Activated CD8-positive, alpha-beta memory T cell treated with anti-CD3 and anti-CD28 coated beads for 24 hours (primary cell): Measurements from ENCODE around the gene DDX28.
A peak's percentile ranks its signal among the peaks of the same experiment; 100 is the strongest.
"Not testable (repeated sequence)": the region's sequence is repeated elsewhere in the genome, so short reads cannot be mapped to it uniquely, and the experiment has no call there.

Source experiments
- DNase-seq: peaks from one replicate; pipeline ENCODE4 v3.0.0-alpha.2; 2020

The DDX28 gene

DNA sequence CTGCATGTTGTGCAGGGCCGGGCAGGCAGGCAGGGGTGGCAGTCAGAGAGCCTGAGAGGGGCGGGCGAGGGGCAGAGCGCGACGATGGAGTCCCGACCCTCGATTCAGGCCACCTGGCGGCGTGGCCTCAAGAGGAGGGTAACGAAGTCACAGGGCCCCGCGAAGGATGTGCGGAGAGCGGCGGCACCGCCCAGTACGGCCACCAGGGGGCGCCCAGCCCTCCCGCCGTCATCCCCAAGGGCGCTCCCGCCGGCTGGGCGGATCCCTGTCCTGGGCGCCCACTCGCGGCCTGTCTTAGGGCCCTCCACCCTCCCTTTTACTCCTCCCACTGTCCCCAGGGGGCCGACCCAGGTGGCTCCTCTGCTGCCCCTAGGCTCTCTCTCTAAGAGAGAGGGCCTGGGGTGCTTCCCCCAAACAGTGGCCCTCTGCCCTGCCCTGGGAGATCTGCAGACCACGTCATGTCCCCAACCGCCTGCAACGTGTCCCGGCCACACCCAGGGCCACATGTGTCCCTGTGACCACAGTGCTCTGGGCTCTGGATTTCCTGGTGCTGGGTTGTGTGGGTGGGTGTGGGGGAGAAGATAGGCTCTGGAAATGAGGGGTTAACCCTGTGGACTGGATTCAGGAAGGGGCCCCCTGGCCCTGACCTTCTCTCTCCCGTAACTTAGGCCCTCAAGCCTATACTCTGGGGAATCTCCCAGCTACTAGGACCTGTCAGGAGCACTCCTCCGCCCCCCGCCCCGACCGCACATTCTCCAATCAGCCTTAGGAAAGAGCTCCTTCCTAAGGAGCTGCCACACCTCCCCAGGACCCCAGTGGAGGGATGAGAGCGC is 29.6 kb downstream of the DDX28 start:
- peak; percentile 94 for DNase-seq

DNA sequence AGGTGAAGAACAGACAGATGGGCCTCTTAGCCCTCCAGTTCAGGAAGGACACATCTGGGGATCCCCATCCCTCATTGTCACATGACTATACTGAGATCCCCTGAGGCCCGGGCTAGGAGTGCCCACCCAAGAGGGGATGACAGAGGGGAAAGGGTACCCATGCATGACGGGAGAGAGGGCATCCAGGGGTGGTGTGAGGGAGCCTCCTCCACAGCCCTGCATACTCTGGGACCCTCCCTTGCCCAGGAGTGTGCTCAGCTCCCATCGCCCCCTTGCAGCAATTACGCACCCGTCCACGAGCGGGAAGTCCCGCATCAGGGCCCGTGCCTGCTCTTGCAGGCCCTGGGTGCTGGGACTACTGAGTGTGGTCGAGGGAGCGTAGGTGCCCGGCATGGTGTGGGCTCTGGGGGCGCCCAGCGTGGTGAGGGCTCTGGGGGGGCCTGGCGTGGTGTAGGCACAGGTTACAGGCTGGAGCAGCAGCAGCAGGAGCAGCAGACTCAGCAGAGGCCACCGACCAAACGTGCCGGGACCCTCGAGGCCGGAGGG is 30.3 kb downstream of the DDX28 start:
- DNase-seq: no peak

DNA sequence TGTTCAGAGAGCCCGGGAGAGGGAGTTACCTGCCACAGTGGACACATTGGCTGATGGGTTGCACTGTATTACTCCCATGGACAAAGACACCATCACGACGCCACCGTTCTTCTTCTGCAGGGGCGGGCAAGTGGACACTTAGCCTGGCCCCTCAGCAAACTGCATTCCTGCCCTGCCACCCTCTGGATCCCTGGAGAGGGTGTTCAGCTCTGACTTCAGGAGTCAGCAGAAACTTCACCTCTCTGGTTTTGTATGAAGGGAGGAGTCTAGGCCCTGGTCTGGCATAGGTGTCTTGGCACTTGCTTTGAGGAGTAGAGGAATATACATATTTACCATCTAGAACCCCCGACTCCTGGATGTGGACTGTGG is 33.0 kb downstream of the DDX28 start:
- no peak for DNase-seq

DNA sequence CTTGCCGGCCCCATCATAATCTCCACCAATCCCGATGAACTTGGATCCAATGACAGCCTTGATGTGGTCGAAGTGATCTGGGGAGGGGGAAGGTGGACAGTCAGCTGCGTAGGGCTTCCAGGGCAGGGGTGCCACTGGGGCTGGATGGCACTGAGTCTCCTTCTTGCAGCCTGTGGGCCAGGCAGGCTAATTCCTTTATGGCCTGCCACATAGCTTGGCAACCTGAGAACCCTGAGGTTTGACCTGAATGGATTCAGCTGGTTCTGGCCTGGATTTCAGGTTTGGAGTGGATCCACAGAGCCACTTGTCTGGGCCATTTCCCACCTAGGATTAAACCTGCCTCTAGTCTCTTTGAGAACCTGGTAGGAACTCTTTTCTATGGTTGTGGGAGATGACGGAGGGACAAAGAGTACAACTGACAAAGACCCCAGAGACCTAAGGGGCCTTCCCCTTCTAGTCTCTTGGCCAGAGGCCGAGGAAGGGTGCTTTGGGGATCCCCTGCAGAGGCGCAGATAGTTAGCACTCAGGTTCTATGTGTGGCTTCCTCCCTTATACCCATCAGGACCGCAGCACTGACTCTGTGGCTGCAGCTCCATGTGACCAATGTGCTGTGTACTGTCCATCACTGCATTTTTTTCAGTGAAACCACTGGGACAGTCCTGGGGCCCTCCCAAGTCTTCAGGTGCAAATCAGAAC is 33.6 kb downstream of the DDX28 start:
- no peak for DNase-seq

DNA sequence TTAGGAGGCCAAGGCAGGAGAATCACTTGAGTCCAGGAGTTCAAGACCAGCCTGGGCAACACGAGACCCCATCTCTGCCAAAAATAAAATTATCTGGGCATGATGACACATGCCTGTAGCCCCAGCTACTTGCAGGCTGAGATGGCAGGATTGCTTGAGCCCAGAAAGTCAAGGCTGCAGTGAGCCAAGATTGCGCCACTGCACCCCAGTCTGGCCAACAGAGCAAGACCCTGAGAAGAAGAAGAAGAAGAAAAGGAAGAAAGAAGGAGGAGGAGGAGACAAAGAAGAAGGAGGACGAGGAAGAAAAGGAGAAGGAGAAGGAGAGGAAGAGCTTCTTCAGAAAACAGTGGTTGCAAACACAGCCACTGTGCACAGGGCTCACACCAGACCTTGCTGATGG is 34.4 kb downstream of the DDX28 start:
- no peak for DNase-seq

DNA sequence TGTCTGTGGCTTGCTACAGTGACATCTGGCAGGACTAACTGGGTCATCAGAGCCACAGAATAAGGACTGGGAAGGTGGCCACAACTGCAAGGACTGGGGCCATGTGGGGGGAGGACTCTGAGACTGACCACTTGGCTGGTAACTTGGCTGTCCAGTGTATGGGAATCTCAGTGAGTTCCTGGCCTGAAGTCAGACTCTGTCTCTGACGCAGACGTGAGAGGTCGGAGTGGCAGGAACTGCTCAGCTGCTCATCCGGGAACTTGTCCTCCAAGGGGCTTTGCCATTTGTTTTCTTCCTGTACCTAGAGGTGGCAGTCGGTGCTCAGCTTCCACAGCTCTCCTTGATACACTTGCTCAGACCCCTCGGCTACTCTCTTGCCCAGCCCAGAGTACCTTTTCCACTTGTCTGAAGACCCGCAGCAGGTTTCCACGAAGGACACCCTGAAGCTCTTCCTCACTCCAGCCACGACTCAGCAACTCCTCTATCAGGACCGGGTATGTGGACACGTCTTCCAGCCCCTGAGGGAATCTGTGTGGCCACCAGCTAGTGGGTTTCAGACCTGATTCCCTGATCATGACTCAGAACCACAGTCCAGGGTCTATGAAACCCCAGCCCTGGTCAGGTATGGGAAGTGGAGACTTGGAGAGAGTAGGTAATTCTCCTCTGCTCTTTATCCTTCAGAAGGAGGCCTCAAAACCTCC is 35.4 kb downstream of the DDX28 start:
- no peak for DNase-seq

DNA sequence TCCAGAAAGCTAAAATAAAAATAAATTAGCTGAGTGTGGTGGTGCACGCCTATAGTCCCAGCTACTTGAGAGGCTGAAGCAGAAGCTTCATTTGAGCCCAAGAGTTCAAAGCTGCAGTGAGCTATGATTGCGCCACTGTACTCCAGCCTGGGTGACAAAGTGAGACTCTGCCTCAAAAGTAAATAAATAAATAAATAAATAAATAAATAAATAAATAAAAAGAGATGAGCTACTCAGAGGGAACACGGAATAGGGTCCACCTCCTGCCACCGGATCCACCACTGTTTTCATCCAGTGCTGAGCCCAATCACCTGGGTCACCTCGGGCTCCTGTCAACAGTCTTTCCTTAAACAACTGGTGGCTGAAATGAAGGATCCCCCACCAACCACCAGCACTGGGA is 36.1 kb downstream of the DDX28 start:
- no peak for DNase-seq

DNA sequence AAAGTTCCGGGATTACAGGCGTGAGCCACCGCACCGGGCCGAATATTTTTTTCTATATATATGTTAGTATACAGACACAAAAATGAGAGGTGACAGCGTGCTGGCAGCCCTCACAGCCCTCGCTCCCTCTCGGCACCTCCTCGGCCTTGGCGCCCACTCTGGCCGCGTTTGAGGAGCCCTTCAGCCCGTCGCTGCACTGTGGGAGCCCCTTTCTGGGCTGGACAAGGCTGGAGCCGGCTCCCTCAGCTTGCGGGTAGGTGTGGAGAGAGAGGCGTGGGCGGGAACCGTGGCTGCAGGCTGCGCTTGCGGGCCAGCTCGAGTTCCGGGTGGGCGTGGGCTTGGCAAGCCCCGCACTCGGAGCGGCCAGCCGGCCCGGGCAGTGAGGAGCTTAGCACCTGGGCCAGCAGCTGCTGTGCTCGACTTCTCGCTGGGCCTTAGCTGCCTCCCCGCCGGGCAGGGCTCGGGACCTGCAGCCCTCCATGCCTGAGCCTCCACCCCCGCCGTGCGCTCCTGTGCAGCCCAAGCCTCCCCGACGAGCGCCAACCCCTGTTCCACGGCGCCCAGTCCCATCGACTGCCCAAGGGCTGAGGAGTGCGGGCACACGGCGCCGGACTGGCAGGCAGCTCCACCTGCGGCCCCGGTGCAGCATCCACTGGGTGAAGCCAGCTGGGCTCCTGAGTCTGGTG is 40.9 kb downstream of the DDX28 start:
- DNase-seq: no peak

DNA sequence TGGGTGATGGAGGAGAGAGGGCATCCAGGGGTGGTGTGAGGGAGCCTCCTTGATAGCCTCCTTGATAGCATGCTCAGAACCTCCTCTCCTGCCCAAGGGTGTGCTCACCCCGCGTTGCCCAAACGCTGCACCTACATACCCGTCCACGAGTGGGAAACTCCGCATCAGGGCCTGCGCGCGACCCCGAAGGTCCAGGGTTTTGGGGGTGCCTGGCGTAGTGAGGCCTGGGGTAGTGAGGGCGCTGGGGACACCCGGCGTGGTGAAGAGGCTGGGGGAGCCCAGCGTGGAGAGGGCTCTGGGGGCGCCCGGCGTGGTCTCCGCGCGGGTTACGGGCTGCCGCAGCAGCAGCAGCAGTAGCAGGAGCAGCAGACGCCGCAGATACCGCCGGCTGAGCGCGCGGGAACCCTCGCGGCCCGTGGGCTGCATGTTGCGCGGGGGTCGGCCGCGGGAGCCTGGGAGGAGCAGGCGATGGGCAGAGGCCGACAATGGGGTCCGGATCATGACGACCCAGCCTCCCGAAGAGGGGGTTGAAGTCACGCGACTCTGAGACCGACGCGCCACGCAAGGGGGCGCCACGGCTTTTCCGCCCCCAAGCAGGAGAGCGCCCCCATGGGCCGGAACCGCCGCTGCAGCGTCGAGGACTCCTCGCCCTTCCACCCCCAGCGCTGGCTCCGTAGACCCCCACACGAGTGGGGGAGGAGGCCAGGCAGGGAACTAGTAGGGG is 42.9 kb downstream of the DDX28 start, which contains the start of gene DPEP3:
DPEP3 (minus strand) TSS at position 545 of the 724 bp plus-strand sequence; CDS start at position 426, 119 bp downstream.
- DNase-seq: no peak

DNA sequence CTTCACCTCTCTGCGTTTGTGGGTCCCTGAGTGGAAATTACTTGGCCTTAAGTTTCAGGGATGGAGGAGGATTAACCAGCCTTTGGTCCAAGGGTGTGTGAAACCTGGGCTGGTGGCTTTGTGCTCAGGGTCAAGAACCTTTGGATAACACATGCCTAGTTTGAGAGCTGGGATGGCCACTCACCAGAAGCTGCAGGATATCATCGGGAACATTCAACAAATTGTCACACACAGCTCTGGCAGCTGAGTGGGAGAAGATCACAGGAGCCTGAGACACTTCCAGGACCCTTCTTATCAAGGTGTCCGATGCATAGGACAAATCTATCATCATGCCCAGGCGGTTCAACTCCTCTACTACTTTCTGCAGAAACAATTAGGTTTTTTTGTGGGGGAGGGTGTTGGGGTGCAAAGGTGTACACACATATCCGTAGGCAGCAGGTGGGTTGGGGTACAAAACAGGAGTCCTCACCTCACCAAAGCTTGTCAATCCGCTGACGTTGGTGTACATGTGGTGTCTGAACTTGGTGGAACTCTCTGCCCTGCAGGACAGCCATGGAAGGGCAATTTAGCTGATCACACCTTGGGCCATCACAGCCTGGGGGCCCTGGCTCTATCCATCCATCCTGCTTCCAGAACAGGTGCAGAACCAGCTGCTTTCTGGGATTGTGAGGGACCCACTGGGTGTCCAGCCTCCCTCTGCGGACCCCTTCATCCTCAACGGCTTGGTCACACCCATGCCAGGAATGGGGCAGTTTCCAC is 45.4 kb downstream of the DDX28 start:
- no peak for DNase-seq

DNA sequence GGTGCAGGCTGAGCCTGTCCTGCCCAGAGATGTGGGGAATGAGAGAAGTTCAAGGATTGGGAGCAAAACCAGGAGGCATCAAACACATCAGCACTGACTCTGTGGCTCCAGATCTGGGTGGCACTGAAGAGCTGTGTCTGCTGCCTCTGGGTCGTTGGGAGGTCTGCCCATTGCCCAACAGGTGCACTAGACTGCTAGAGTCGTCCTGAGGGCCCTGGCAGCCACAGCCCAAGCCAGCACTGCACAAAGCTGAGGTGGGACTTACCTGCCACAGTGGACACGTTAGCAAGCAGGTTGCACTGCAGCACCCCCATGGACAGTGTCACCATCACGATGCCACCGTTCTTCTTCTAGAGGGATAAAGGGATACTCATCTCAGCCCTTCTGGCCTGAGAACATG is 46.0 kb downstream of the DDX28 start:
- DNase-seq: no peak

DNA sequence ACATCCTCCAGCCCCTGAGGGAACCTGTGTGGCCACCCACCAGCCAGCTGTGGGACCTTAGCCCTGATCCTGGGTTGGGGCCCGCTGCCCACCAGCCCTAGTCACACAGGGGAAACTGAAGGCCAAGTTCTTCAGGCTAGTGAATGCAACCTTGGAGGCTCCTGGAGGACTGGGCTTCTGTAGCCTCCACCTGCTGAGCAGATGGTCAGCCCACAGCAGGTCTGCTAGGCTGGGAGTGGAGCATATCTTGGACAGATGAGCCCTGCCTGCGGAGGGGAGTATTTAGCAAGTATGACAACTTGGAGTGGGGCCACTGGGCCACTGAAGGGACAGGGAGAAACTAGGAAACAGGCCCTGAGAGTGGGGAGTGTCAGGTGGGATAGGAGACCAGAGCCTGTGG is 46.8 kb downstream of the DDX28 start:
- DNase-seq: no peak

DNA sequence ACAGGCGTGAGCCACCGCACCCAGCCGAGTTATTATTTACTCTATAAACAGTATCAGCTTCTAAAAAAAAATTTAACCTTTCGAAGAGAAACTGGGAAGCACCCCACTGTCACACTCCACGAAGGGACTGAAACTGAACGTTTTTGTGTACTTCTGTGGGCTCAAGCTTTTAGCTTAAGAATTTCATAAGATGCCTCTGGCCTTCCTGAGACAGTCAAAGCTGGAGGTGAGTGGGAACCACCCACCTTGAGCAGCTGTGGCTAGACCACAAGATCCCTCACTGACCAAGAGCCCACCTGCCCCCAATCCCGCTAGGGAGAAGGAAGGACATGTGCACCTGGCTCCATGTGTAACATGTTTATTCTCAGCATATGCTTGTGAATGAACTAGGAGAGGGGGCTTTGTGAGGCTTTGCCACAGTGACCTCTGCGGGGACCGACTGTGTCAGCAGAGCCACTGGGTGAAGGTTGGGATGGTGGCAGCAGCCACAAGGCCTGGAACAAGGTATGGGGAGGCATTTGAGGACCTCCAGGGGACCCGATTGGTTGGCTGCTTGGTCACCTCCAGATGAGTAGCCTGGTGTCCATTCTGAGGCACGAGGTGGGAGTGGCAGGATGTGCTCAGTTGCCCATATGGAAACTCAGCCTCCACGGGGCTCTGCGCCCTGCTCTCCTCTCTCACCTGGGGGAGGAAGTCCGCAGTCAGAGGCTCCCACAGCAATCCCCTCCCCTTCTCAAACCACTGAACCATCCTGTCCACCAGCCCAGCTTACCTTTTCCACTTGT is 47.5 kb downstream of the DDX28 start:
- no peak for DNase-seq

DNA sequence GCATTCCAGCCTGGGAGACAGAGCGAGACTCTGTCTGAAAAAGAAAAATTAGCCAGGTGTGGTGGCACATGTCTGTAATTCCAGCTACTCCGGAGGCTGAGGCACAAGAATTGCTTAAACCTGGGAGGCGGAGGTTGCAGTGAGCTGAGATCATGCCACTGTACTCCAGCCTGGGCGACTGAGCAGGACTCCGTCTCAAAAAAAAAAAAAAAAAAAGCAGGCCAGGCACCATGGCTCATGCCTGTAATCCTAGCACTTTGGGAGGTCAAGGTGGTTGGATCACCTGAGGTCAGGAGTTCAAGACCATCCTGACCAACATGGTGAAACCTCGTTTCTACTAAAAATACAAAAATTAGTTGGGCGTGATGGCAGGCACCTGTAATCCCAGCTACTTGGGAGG is 50.7 kb downstream of the DDX28 start:
- DNase-seq: not testable (repeated sequence)

DNA sequence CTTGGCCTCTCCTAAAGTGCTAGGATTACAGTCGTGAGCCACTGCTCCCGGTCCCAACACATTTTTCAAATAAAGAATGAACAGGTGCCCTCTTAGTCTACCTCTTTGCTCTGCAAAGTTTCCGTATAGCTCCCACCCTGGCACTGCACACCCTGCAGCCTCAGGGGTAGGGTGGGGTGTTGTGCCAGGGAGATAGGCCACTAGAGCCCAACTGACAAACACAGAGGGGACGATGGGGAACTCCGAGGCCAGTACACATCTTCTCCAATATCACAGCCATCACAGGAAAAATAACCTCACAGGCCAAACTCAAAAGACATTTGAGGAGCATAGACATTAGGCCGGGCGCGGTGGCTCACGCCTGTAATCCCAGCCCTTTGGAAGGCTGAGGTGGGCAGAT is 51.9 kb downstream of the DDX28 start:
- no peak for DNase-seq
